Prostate gland (tissue), 2 donors: ENCODE measurements around the gene HMCES.

Experiments used
- CTCF ChIP-seq, 4 experiments: fragments of 200-600 bp in 2 of 4; fragments of 450-650 bp in 2 of 4; sonication (generic) in 2 of 4; IDR thresholded peaks; 1 replicate in 3 of 4; 2 replicates in 1 of 4; pipeline ENCODE4 v1.5.1; 2016 to 2019; ENCODE audit warnings: antibody characterized with exemption in 4 of 4, mild to moderate bottlenecking in 2 of 4, moderate library complexity in 2 of 4
- POLR2A ChIP-seq: fragments of 450-650 bp; IDR thresholded peaks from one replicate; pipeline ENCODE4 v1.6.1; 2016; ENCODE audit warnings: antibody characterized with exemption, mild to moderate bottlenecking
- POLR2AphosphoS5 ChIP-seq: sonication (generic); formaldehyde crosslinking; IDR thresholded peaks from one replicate; pipeline ENCODE4 v1.6.1; 2017; ENCODE audit warnings: antibody characterized with exemption

- TF ChIP-seq CTCF (IDR thresholded peaks at IDR 0.05) (no peak), POLR2A (no peak), POLR2AphosphoS5 (no peak)
These were observed 66.0 kb downstream of the HMCES start for GRCh38 chr3:129344540-129345220.
